Stimulated activated naive CD8-positive, alpha-beta T cell treated with anti-CD3 and anti-CD28 coated beads, Interleukin-15, amount 100 ng/mL, for 72 hours (primary cell): ENCODE results near the gene ANKEF1.
A peak's percentile ranks its signal among the peaks of the same experiment; 100 is the strongest.

Experiments used
- ATAC-seq: fragments of 150-1000 bp; cut with Tn5 transposase; 2 replicates; pipeline ENCODE4 v1.10.0; 2021; ENCODE audit warnings: mild to moderate bottlenecking, moderate library complexity
- DNase-seq, 2 donors: peaks; one replicate each; pipeline ENCODE4 v3.0.0; 2021 to 2022
- H3K27ac Mint-ChIP-seq, 2 donors: one replicate each; pipeline ENCODE4 v1.8.0; 2022; ENCODE audit warnings: mild to moderate bottlenecking in 2 of 2, mixed read lengths in 2 of 2, moderate library complexity in 2 of 2
- H3K27me3 Mint-ChIP-seq: one replicate; pipeline ENCODE4 v1.8.0; 2022; ENCODE audit warnings: mixed read lengths
- H3K4me1 Mint-ChIP-seq: one replicate; pipeline ENCODE4 v1.8.0; 2022; ENCODE audit warnings: mild to moderate bottlenecking, mixed read lengths
- H3K4me3 Mint-ChIP-seq, 2 donors: one replicate each; pipeline ENCODE4 v1.8.0; 2022; ENCODE audit warnings: mild to moderate bottlenecking in 2 of 2, mixed read lengths in 2 of 2, moderate library complexity in 1 of 2
- H3K9me3 Mint-ChIP-seq, 2 donors: one replicate each; pipeline ENCODE4 v1.8.0; 2022; ENCODE audit warnings: mixed read lengths in 2 of 2

ANKEF1 gene

GRCh38 chr20:10061641-10062040 lies 26.9 kb downstream of the ANKEF1 start:
- DNase-seq (no peak), ATAC-seq (no peak)
- H3K27me3 Mint-ChIP-seq = peaks cover 28% of the 10 kb centered on the region
- no peak overlapping the region for H3K27ac Mint-ChIP-seq
- H3K9me3 Mint-ChIP-seq = no peaks in the 10 kb centered on the region
- no peaks in the 10 kb centered on the region for H3K4me1 Mint-ChIP-seq
- no peak overlapping the region for H3K4me3 Mint-ChIP-seq

DNA sequence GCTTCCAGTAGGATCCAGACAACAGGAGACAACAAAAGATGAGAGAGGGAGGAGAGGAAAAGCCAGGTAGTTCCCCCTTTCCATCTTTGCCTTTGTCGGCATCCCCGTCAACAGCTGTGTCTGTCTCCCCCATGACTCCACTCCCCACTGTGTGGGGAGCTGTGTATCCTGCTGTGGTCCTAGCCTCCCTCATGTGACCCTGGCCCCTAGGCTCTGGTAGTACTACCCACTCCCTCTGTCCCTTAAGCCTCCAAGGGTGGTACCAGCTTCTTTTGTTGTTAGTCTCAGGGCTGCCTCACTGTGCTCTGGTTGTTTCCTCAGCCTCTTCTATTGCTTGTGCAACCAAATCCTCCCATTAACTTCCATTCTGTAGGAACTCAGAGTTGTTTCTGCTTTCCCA lies 28.7 kb downstream of the ANKEF1 start:
- DNase-seq (no peak), ATAC-seq (no peak)
- peaks cover 28% of the 10 kb centered on the region for H3K27me3 Mint-ChIP-seq
- H3K4me1 Mint-ChIP-seq = no peaks in the 10 kb centered on the region
- H3K9me3 Mint-ChIP-seq = no peaks in the 10 kb centered on the region
- H3K4me3 Mint-ChIP-seq = no peak overlapping the region
- H3K27ac Mint-ChIP-seq = no peak overlapping the region

GRCh38 chr20:10064611-10065010 lies 29.8 kb downstream of the ANKEF1 start:
- DNase-seq = no peak
- H3K9me3 Mint-ChIP-seq = no peaks in the 10 kb centered on the region
- H3K27me3 Mint-ChIP-seq = peaks cover 28% of the 10 kb centered on the region
- H3K4me1 Mint-ChIP-seq = no peaks in the 10 kb centered on the region
- ATAC-seq = no peak
- H3K27ac Mint-ChIP-seq = no peak overlapping the region
- H3K4me3 Mint-ChIP-seq = no peak overlapping the region

- Mint-ChIP-seq H3K27ac (peak overlapping the region; percentile 44 to 62), H3K9me3 (peaks cover 0 to under 1% of the 10 kb centered on the region in 2 donors), H3K4me3 (no peak overlapping the region), H3K4me1 (no peaks in the 10 kb centered on the region), H3K27me3 (peaks cover 31% of the 10 kb centered on the region)
- ATAC-seq (no peak), DNase-seq (no peak)
Measured at GRCh38 chr20:10065154-10065833, 30.5 kb downstream of the ANKEF1 start.

DNA sequence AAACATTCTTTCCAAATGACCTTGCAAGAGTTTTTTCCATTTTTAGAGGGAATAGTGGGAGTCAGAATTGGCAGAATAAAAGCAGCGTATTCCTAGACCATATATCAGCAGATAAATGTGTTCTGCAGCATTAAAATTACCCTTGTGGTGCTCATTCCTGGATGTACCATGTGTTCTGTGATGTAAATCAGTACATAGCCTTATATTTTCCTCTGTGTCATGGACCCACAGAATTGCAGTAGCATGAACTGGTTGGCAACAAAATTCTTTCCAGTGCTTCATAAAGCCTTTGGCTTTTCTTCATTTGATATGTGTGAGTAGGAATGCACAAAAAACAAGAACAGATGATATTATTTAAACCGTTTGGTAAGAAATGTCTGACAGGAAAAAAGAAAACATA lies 32.5 kb downstream of the ANKEF1 start:
- H3K27me3 Mint-ChIP-seq = peaks cover 35% of the 10 kb centered on the region
- no peak overlapping the region for H3K4me3 Mint-ChIP-seq
- ATAC-seq (no peak), DNase-seq (no peak)
- H3K9me3 Mint-ChIP-seq = peaks cover 0 to 4% of the 10 kb centered on the region in 2 donors
- no peak overlapping the region for H3K27ac Mint-ChIP-seq
- H3K4me1 Mint-ChIP-seq = no peaks in the 10 kb centered on the region

- Mint-ChIP-seq H3K4me1 (no peaks in the 10 kb centered on the region), H3K27me3 (peaks cover 30% of the 10 kb centered on the region), H3K9me3 (peaks cover 0 to 7% of the 10 kb centered on the region in 2 donors), H3K4me3 (no peak overlapping the region), H3K27ac (no peak overlapping the region)
- ATAC-seq (no peak), DNase-seq (no peak)
Measured at GRCh38 chr20:10074513-10074912, 39.7 kb downstream of the ANKEF1 start.

DNA sequence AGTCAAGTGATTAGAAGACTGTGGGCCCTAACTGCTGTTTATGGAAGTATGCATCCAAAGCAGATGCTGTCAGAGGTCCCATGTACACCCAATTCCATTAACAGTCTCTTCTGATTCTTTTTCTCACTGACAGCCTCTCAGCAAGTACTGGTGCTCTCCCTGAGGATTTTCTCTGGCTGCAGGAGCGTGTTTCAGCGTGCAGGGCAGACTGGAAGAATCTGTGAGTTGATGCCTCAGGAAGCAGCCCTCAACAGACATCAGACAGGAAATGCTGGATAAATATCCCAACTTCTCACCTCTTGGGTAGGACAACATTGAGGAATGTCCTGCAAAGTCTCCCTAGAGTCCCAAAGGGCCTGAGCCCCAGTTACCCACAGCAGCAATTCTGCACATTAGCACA lies 40.8 kb downstream of the ANKEF1 start:
- Mint-ChIP-seq H3K4me1 (no peaks in the 10 kb centered on the region), H3K27ac (no peak overlapping the region), H3K4me3 (no peak overlapping the region), H3K9me3 (peaks cover 0 to 4% of the 10 kb centered on the region in 2 donors), H3K27me3 (peaks cover 24% of the 10 kb centered on the region)
- ATAC-seq (no peak), DNase-seq (no peak)

DNA sequence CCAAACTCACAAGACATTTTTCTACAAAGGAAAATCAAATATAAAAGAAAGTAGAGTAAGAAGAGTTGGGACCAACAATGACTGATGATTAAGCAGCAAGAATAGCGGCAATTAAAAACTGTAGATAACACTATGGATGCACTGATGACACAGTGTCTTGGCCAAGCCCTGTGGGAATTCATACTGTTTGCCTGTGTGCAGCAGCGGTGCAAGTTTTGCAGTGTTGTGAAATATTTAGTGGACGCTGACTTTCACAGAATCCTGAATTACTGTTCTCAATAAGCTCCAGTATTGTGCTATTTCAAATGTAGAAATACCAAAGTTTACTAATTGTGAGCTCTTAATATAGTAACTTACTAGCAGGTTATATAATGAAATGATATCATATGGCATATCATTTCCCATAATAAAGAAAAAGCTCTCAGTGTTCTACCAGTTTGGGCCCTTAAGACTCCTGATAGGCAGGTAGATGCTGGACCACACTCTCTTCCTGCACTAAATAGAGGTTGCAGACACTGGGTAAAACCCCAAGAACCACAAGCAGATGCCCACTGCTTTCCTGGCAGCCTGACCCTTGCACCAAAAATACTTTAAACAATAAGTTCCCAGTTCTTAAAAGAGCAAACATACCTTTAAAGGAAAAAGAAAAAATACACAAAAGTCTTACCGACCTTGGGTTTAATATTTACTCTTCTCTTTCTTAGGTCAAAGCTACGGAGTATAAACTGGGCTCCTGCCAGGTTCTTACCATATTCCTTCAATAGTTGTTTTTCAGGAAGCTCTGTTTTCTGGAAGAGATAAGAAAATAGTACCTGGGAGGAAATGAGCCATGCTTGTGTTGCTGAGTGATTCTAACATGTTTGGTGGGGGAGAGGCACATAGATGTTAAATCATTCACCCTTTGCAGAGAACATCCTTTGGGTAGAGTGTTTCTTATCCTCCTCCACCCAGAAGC lies 41.6 kb downstream of the ANKEF1 start:
- ATAC-seq = no peak
- H3K27me3 Mint-ChIP-seq = peaks cover 23% of the 10 kb centered on the region

GRCh38 chr20:10077081-10077471 lies 42.3 kb downstream of the ANKEF1 start:
- Mint-ChIP-seq H3K4me3 (no peak overlapping the region), H3K27me3 (peaks cover 23% of the 10 kb centered on the region), H3K9me3 (peaks cover 0 to 4% of the 10 kb centered on the region in 2 donors), H3K27ac (no peak overlapping the region), H3K4me1 (no peaks in the 10 kb centered on the region)
- ATAC-seq (no peak), DNase-seq (no peak)

More for the DNA sequence above, 41.6 kb downstream of the ANKEF1 start:
- Mint-ChIP-seq H3K9me3 (peaks cover 0 to 4% of the 10 kb centered on the region in 2 donors), H3K4me3 (no peak overlapping the region), H3K27ac (no peak overlapping the region), H3K4me1 (no peaks in the 10 kb centered on the region)
- no peak for DNase-seq

DNA sequence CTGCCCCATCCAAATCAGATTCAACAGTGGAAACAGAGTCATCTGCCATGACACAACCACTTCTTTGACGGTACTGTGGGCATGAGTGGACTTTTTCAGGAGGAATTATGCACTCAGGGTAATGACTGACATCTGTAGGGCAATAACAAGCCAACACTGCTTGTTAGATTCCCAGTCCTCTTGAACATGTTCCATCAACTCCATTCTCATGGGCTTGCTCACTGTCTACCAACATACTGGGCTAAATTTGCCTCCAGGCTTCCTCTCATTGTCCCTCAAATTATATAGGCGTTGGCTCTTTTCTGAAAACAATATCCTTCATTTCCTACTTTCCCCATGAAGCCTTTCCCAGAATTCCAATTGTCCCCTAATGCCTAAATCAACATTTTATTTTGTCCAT lies 43.1 kb downstream of the ANKEF1 start:
- Mint-ChIP-seq H3K27ac (no peak overlapping the region), H3K9me3 (peaks cover 0 to 4% of the 10 kb centered on the region in 2 donors), H3K4me3 (no peak overlapping the region), H3K27me3 (peaks cover 23% of the 10 kb centered on the region), H3K4me1 (no peaks in the 10 kb centered on the region)
- ATAC-seq (no peak), DNase-seq (no peak)

- peaks cover 0 to 4% of the 10 kb centered on the region in 2 donors for H3K9me3 Mint-ChIP-seq
- peaks cover 23% of the 10 kb centered on the region for H3K27me3 Mint-ChIP-seq
- no peaks in the 10 kb centered on the region for H3K4me1 Mint-ChIP-seq
- no peak overlapping the region for H3K4me3 Mint-ChIP-seq
- no peak overlapping the region for H3K27ac Mint-ChIP-seq
- DNase-seq (no peak), ATAC-seq (no peak)
Measured at GRCh38 chr20:10078403-10078802, 43.6 kb downstream of the ANKEF1 start.

GRCh38 chr20:10079964-10080363 lies 45.2 kb downstream of the ANKEF1 start:
- H3K4me1 Mint-ChIP-seq = no peaks in the 10 kb centered on the region
- peaks cover 0 to 4% of the 10 kb centered on the region in 2 donors for H3K9me3 Mint-ChIP-seq
- H3K27me3 Mint-ChIP-seq = peaks cover 14% of the 10 kb centered on the region
- DNase-seq (no peak), ATAC-seq (no peak)
- H3K27ac Mint-ChIP-seq = no peak overlapping the region
- H3K4me3 Mint-ChIP-seq = no peak overlapping the region

DNA sequence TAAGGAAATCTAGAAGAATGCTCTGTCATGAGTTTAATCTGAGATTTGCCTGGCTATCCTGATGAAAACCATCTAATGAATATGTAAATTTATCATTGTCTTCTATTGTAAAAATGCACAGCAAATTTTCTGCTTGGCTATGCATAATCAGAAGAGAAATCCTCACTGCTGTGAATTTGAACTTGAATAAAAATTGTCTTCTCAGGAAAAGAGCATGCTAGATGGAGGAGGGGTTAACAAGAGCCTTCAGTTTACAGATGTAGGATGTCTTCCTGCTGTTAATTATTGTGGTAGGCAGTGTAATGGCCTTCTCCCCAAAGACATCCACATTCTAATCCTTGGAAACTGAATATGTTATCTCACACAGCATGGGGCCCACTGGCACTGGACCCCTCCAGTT lies 45.8 kb downstream of the ANKEF1 start:
- Mint-ChIP-seq H3K4me1 (no peaks in the 10 kb centered on the region), H3K27ac (no peak overlapping the region), H3K27me3 (peaks cover 8% of the 10 kb centered on the region), H3K4me3 (no peak overlapping the region), H3K9me3 (peaks cover 0 to 4% of the 10 kb centered on the region in 2 donors)
- no peak for DNase-seq
- no peak for ATAC-seq

- no peak for DNase-seq
- Mint-ChIP-seq H3K27me3 (peaks cover 6% of the 10 kb centered on the region), H3K4me1 (no peaks in the 10 kb centered on the region), H3K4me3 (no peak overlapping the region), H3K27ac (no peak overlapping the region), H3K9me3 (no peaks in the 10 kb centered on the region)
- no peak for ATAC-seq
Measured at GRCh38 chr20:10089871-10090587, 55.2 kb downstream of the ANKEF1 start.

- DNase-seq (peak; percentile 14 to 16), ATAC-seq (peak; percentile 77)
- Mint-ChIP-seq H3K9me3 (no peaks in the 10 kb centered on the region), H3K27me3 (peaks cover 6% of the 10 kb centered on the region), H3K27ac (no peak overlapping the region), H3K4me3 (no peak overlapping the region), H3K4me1 (no peaks in the 10 kb centered on the region)
Measured at GRCh38 chr20:10090588-10091166, 55.9 kb downstream of the ANKEF1 start.
